Ovary (tissue), 9 donors: ENCODE measurements around the gene ZBTB18. TPM values are rescaled to one million over a fixed set of nuclear protein-coding genes. Genes with fewer than 3 reads are reported as not detected.

Experiments used
- DNase-seq, 5 donors: peaks; one replicate each; pipeline ENCODE4 v3.0.0-alpha.2; 2019 to 2020
- H3K27ac ChIP-seq, 2 donors: fragments of 200-600 bp; one replicate each; pipeline versions ENCODE4 v1.5.1 to v1.8.0; 2019 to 2022
- H3K27me3 ChIP-seq: fragments of 200-600 bp; one replicate; pipeline ENCODE4 v1.8.0; 2022
- H3K36me3 ChIP-seq: fragments of 200-600 bp; sonication (generic); one replicate; pipeline ENCODE4 v1.5.1; 2019
- H3K4me1 ChIP-seq: one replicate; pipeline ENCODE4 v1.8.1; 2013; ENCODE audit warnings: mild to moderate bottlenecking, moderate library complexity; ENCODE audit not compliant: insufficient read depth
- H3K4me3 ChIP-seq: fragments of 200-600 bp; sonication (generic); one replicate; pipeline ENCODE4 v1.5.1; 2017
- H3K9me3 ChIP-seq, 2 donors: fragments of 200-600 bp in 1 of 2; sonication (generic) in 1 of 2; one replicate each; pipeline versions ENCODE4 v1.5.1 to v1.8.1; 2013 to 2019; ENCODE audit warnings: mild to moderate bottlenecking in 1 of 2, moderate library complexity in 1 of 2
- EP300 ChIP-seq: sonication (generic); formaldehyde crosslinking; IDR thresholded peaks from one replicate; pipeline ENCODE4 v1.6.1; 2017; ENCODE audit warnings: antibody characterized with exemption
- POLR2A ChIP-seq: fragments of 450-650 bp; IDR thresholded peaks from one replicate; pipeline ENCODE4 v1.6.1; 2017; ENCODE audit warnings: antibody characterized with exemption, mild to moderate bottlenecking, moderate library complexity
- WGBS, 3 donors: extraction: QIAGEN DNeasy Blood & Tissue Kit in 1 of 3; methylation state at CpG; one replicate each; pipeline versions ENCODE4 v1.1.5 to v1.1.7; 2013 to 2017; 5-methylcytosine and 5-hydroxymethylcytosine counted together
- intact Hi-C, 4 donors: fragments of 100-400 bp; cut with DNase I; formaldehyde crosslinking; loops; one replicate each; pipeline versions ENCODE4 v1.11.0 to v1.15.1; 2022 to 2023
- polyA plus RNA-seq, 2 donors: library from polyadenylated mRNA; stranded (reverse); fragments of 200-250 nt in 1 of 2; fragments of 350-450 nt in 1 of 2; fragmentation: Illumina TruSeq in 1 of 2; extraction: RNeasy Lipid Tissue Mini Kit (QIAGEN cat#74804) in 1 of 2; gene quantifications; one replicate each; pipeline ENCODE4 v1.2.3, GENCODE V29; 2013 to 2014
- total RNA-seq, 7 donors: library from RNA; depleted of rRNA in 2 of 7; stranded (reverse); fragments of >200 nt in 2 of 7; fragmentation: NEBNext Ultra II Directional in 3 of 7; extraction: Animal tissue kit (Norgen Biotek cat#: 25700) in 3 of 7; gene quantifications; one replicate each; pipeline versions ENCODE4 v1.1.0 to v1.2.4, GENCODE V29; 2016 to 2023
- TF ChIP-seq, protein P1 (sequence below), 3 donors: fragments of 450-650 bp in 2 of 3; fragments of 200-600 bp in 1 of 3; IDR thresholded peaks; one replicate each; pipeline versions ENCODE4 v1.5.1 to v1.8.0; 2016 to 2022; ENCODE audit warnings: antibody characterized with exemption in 3 of 3, mild to moderate bottlenecking in 1 of 3
- donor health status: DM: no; HTN: no; CAD: no; lungs with moderate emphysema.
- donor health status: DM: no; HTN: no; CAD: no.
- donor health status: Bipolar disorder and iron deficiency.
- donor health status: DM: yes; HTN: yes; CAD: no.
- donor health status: DM: no; HTN: no; CAD: no.
- donor health status: DM: yes; HTN: yes; CAD: no.

Gene ZBTB18
- total and polyA plus RNA-seq, 9 donors, result 6.7 to 14.0 (median 10.1) TPM

DNA sequence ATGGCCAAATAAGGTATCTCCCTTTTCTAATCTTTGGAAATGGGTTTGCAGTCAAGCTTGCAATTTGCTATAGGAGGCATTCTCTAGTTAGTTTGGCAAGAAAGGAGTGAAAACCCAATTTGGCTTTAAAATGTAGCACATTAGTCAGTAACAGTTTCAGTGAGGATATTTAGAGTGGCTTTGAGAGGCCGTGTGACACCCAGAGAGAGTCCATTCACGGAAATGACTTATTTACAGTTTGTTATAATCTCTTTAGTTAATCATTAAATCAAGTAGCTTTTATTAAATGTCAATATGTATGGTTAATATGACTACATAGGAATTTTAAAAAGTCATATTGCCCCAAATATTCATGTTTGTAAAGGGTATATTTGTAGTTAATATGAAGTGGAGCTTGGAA is 9.6 kb downstream of the ZBTB18 start:
- Histone ChIP-seq H3K9me3 (no peaks in the 10 kb centered on the region), H3K36me3 (no peaks in the 10 kb centered on the region), H3K4me1 (no peaks in the 10 kb centered on the region), H3K4me3 (no peak overlapping the region), H3K27me3 (no peaks in the 10 kb centered on the region), H3K27ac (no peak overlapping the region)
- no peak for DNase-seq
- intact Hi-C loops, result no loop called here
- 93 to 96% (median 94%) methylated on average over 2 of the region's 2 CpGs for WGBS, 3 donors
- TF ChIP-seq, protein P1, sequence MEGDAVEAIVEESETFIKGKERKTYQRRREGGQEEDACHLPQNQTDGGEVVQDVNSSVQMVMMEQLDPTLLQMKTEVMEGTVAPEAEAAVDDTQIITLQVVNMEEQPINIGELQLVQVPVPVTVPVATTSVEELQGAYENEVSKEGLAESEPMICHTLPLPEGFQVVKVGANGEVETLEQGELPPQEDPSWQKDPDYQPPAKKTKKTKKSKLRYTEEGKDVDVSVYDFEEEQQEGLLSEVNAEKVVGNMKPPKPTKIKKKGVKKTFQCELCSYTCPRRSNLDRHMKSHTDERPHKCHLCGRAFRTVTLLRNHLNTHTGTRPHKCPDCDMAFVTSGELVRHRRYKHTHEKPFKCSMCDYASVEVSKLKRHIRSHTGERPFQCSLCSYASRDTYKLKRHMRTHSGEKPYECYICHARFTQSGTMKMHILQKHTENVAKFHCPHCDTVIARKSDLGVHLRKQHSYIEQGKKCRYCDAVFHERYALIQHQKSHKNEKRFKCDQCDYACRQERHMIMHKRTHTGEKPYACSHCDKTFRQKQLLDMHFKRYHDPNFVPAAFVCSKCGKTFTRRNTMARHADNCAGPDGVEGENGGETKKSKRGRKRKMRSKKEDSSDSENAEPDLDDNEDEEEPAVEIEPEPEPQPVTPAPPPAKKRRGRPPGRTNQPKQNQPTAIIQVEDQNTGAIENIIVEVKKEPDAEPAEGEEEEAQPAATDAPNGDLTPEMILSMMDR (IDR thresholded peaks at IDR 0.05), result no peak
- TF ChIP-seq POLR2A (no peak), EP300 (no peak)

DNA sequence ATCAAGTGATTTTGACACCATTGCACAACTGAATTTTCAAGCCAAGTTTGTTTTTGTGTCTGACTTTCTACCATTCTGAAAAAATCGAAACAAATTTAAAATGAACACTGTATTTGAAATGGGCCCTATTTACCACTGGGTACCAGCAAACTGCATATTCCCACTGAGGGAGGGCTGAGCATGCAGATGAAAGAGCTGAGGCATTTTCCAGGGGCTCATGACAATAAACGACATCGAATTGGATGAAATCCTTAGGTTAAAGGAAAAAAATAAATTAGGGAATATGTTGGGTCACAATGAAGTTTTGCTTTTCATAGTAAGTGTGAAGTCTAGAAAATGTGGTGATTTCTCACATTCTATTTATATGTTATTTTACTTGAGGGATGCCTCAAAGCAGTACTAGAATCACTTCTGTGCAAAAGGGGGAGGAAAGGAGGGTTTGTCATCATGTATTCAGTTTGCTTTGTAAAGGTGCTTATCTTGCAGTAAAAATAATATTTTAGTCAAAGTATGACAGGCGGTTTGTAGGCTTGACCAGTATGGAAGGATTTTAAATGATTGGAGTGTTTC is 11.2 kb downstream of the ZBTB18 start:
- H3K27me3 ChIP-seq, result no peaks in the 10 kb centered on the region
- H3K4me1 ChIP-seq, result no peaks in the 10 kb centered on the region
- DNase-seq, result no peak
- H3K9me3 ChIP-seq, result no peaks in the 10 kb centered on the region
- 91 to 95% (median 91%) methylated on average over 4 of the region's 4 CpGs for WGBS, 3 donors
- no peak overlapping the region for H3K4me3 ChIP-seq
- intact Hi-C loops, result no loop called here
- H3K36me3 ChIP-seq, result no peaks in the 10 kb centered on the region
- TF ChIP-seq POLR2A (no peak), EP300 (no peak)
- TF ChIP-seq, protein P1 (IDR thresholded peaks at IDR 0.05), result no peak
- no peak overlapping the region for H3K27ac ChIP-seq

DNA sequence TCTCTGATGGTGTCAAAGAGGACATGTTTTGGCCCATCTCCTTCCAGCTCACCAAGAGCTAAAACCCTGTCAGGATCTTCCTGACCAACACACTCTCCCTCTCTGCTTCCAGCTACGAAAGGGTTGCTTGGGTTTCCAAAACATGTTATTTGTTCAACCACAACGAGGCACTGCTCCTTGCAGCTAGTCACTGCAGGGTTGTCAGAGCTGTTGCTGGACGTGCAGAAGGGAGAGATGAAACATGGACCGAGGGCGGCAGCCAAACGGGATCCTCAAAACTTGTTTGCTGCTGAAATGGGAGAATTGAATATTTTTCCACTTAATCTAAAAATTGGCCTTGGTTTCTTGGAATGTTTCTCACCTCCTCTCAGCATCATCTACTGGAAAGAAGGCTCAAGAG is 12.4 kb downstream of the ZBTB18 start:
- H3K9me3 ChIP-seq, result no peaks in the 10 kb centered on the region
- H3K36me3 ChIP-seq, result no peaks in the 10 kb centered on the region
- DNase-seq, result no peak
- no peaks in the 10 kb centered on the region for H3K4me1 ChIP-seq
- intact Hi-C loops, result no loop called here
- H3K27ac ChIP-seq, result no peak overlapping the region
- no peak for TF ChIP-seq EP300
- TF ChIP-seq, protein P1 (IDR thresholded peaks at IDR 0.05), result no peak
- TF ChIP-seq POLR2A, result no peak
- 34 to 45% (median 35%) methylated on average over 6 of the region's 6 CpGs for WGBS, 3 donors
- H3K27me3 ChIP-seq, result no peaks in the 10 kb centered on the region
- H3K4me3 ChIP-seq, result no peak overlapping the region

DNA sequence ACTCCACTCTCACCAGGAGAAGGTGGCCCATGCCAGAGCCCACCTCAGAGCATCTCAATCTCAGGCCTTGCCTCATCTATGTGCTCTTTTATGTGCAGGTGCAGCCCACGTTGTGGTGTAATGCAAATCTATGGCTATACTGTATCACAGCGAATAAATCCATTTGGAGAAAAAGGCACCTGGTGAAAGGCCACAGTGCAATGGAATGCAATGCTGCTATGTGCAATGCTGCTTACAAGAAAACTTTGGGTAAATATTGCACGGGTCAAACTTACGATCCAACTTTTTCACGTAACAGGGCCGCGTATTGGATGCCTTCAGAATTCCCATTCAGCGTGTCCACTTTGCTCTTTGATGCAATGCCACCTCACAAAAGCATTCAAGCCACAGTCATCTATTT is 13.5 kb downstream of the ZBTB18 start:
- no peaks in the 10 kb centered on the region for H3K9me3 ChIP-seq
- no peak overlapping the region for H3K27ac ChIP-seq
- no peak for DNase-seq
- no peak for TF ChIP-seq POLR2A
- TF ChIP-seq EP300, result no peak
- TF ChIP-seq, protein P1 (IDR thresholded peaks at IDR 0.05), result no peak
- H3K27me3 ChIP-seq, result no peaks in the 10 kb centered on the region
- intact Hi-C loops, result no loop called here
- WGBS, 3 donors, result 90 to 95% (median 95%) methylated on average over 8 of the region's 8 CpGs
- no peak overlapping the region for H3K4me3 ChIP-seq
- H3K36me3 ChIP-seq, result no peaks in the 10 kb centered on the region
- H3K4me1 ChIP-seq, result no peaks in the 10 kb centered on the region
